GM12875 (cell line): ENCODE measurements around the gene PLEKHA5.

Experiments used
- H3K4me3 ChIP-seq: one replicate; pipeline ENCODE4 v1.5.1; 2011; ENCODE audit warnings: low read depth, low read length, control low read depth
- TF ChIP-seq, protein P1 (sequence below): IDR thresholded peaks from 2 replicates; pipeline ENCODE4 v1.5.1; 2011; ENCODE audit warnings: low read depth, mild to moderate bottlenecking, control low read depth, inconsistent platforms, low read length, moderate library complexity, borderline replicate concordance; ENCODE audit not compliant: insufficient read depth

PLEKHA5 gene

DNA sequence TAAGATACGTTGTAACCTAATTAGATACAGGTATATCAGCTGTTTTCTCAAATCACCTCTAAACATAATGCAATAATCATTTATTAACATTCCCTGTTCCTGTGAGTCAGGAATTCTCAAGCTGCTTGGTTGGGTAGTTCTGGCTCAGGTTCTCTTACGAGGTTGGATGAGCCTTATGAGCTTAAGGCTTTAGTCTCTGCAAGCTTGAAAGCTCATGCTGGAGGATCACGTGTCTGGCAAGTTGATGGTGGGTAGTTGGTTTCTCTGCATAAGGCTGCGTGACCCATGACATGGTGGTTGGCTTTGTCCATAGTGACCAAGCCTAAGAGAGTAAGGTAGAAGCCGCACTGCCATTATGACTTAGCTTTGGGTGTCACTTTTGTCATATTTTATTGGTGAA is 62.0 kb downstream of the PLEKHA5 start:
- no peak overlapping the region for H3K4me3 ChIP-seq
- TF ChIP-seq, protein P1, sequence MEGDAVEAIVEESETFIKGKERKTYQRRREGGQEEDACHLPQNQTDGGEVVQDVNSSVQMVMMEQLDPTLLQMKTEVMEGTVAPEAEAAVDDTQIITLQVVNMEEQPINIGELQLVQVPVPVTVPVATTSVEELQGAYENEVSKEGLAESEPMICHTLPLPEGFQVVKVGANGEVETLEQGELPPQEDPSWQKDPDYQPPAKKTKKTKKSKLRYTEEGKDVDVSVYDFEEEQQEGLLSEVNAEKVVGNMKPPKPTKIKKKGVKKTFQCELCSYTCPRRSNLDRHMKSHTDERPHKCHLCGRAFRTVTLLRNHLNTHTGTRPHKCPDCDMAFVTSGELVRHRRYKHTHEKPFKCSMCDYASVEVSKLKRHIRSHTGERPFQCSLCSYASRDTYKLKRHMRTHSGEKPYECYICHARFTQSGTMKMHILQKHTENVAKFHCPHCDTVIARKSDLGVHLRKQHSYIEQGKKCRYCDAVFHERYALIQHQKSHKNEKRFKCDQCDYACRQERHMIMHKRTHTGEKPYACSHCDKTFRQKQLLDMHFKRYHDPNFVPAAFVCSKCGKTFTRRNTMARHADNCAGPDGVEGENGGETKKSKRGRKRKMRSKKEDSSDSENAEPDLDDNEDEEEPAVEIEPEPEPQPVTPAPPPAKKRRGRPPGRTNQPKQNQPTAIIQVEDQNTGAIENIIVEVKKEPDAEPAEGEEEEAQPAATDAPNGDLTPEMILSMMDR, result no peak

DNA sequence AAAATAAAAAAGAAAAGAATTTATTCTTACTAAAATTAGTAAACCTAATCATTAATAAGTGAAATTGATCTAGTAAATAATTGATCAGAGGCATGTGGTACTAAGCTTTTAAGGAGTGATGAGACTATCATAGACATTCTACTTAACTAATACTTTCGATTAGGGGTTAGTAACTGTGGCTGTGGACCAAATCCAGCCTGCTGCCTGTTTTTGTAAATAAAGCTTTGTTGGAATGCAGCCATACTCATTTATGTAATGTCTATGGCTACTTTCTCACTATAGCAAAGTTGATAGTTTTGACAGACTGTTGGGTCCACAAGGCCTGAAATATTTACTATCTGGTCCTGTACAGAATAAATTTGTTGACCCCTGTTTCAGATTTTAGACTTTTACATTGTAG is 63.2 kb downstream of the PLEKHA5 start:
- no peak overlapping the region for H3K4me3 ChIP-seq
- TF ChIP-seq, protein P1, result no peak

DNA sequence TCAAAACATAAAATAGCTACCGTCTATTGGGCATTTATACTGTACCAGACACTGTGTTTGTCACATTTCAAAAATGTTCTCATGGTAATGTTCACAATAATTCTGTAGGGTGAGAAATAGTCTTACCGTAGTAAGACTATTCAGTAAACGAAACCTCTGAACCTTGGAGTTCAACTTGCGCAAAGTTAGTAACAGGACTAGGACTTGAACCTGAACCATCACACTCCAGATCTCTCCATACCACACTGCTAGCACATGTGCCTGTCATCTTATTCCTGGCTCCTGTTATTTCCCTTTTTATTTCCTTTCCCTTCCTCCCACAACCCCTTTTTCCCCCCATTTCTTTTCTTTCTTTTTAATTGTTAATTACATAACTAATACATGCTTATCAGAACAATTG is 65.4 kb downstream of the PLEKHA5 start:
- no peak overlapping the region for H3K4me3 ChIP-seq
- TF ChIP-seq, protein P1, result no peak

DNA sequence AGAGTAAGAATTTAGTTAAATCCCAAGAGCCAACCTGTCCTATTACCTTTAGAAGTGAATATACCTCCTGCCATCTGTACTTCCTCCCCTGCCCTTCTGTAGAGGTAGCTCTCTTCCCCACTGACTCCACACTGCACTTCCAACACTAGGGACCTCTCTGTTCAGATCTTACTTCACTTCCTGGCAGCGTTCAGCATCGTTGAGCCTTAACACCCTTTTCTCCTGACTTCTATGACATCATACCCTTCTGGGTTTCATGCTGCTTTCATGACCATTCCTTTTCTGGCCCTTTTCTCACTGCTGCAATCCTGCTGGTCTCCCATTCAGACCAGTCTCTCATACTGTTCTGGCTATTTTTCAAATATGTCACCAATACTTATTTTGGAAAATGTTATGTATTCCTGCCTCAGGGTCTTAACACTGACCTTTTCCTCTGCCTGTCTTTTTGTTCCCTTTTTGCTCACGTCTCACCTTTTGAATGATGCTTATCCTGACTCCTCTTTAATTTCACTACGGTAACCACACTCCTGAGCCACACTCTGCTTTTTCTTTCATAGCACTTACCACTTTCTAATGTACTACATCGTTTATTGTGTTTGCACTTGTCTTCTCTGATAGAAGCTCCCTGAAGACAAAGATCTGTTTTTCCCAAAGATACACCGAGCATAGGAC is 67.6 kb downstream of the PLEKHA5 start:
- TF ChIP-seq, protein P1, result no peak
- H3K4me3 ChIP-seq, result no peak overlapping the region

DNA sequence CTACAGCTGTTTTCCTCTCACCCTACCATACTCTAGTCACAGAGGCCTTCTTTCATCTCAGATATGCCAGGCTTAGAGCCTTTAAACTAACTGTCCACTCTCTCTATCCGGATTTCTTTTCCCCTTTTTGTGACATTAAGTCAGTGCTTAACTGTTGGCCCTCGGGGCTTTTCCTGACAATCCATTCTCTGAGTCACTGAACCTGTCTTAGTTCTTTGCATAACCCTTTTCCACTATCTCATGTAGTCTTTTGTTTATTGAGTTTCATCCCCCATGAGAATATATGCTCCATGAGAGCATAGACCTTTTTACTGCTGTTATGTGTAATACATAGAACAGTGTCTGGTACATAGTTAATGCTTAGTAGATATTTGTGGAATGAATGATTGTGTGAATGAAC is 68.7 kb downstream of the PLEKHA5 start:
- TF ChIP-seq, protein P1, result no peak
- H3K4me3 ChIP-seq, result no peak overlapping the region

DNA sequence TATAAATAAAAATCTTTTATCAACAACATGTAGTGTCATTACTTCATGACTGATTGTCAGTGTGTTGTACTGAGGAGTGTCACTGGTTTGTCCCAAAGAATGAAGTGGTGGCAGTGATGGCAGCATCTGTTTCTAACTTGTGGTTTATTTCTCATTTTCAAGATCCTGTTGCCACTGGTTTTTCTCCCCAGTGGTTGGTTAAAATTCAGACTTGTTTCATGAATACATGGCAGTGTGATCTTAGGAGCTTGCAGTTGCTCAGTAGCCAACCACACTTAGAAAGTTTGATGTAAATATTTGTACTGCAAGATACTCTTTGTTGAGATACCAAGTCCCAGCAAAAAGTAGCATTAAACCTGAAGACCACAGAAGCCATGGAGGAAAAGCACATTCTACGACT is 69.8 kb downstream of the PLEKHA5 start:
- TF ChIP-seq, protein P1, result no peak

DNA sequence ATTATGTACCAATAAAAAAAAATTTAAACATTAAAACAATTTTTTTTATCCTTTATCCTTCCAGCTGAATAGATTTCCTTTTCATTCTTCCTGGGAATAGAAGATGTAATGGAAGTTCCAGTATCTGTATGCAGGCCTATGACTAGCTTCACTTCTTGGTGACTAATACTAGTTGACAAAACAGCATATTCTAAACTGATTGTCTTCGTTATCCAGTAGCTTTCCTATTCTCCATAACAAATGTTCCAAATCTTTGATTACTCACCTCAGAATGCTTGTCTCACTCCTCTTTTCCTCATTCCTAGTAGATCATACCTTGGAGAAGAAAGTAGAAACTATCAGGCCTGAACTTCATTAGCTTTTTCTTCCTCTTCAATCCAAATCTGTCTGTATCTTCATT is 70.7 kb downstream of the PLEKHA5 start:
- H3K4me3 ChIP-seq, result no peak overlapping the region
- TF ChIP-seq, protein P1, result no peak

More for the DNA sequence above, 69.8 kb downstream of the PLEKHA5 start:
- H3K4me3 ChIP-seq, result no peak overlapping the region
